Sigmoid colon (tissue), 4 donors: ENCODE data around the gene P3R3URF.

Experiments
- EP300 ChIP-seq, 4 donors: sonication (generic); formaldehyde crosslinking; IDR thresholded peaks; one replicate each; pipeline ENCODE4 v1.6.1; 2017; ENCODE audit warnings: antibody characterized with exemption in 4 of 4
- POLR2A ChIP-seq, 2 donors: fragments of 450-650 bp; IDR thresholded peaks; one replicate each; pipeline ENCODE4 v1.6.1; 2016; ENCODE audit warnings: antibody characterized with exemption in 2 of 2, mild to moderate bottlenecking in 2 of 2, moderate library complexity in 2 of 2
- POLR2AphosphoS5 ChIP-seq, 4 donors: sonication (generic); formaldehyde crosslinking; IDR thresholded peaks; one replicate each; pipeline ENCODE4 v1.6.1; 2017; ENCODE audit warnings: antibody characterized with exemption in 4 of 4
- TF ChIP-seq, protein P1 (sequence below), 4 experiments: fragments of 450-650 bp in 3 of 4; fragments of 200-600 bp in 1 of 4; IDR thresholded peaks; one replicate each; pipeline ENCODE4 v1.5.1; 2016 to 2019; ENCODE audit warnings: antibody characterized with exemption in 4 of 4, mild to moderate bottlenecking in 3 of 4, moderate library complexity in 2 of 4

- TF ChIP-seq, protein P1, sequence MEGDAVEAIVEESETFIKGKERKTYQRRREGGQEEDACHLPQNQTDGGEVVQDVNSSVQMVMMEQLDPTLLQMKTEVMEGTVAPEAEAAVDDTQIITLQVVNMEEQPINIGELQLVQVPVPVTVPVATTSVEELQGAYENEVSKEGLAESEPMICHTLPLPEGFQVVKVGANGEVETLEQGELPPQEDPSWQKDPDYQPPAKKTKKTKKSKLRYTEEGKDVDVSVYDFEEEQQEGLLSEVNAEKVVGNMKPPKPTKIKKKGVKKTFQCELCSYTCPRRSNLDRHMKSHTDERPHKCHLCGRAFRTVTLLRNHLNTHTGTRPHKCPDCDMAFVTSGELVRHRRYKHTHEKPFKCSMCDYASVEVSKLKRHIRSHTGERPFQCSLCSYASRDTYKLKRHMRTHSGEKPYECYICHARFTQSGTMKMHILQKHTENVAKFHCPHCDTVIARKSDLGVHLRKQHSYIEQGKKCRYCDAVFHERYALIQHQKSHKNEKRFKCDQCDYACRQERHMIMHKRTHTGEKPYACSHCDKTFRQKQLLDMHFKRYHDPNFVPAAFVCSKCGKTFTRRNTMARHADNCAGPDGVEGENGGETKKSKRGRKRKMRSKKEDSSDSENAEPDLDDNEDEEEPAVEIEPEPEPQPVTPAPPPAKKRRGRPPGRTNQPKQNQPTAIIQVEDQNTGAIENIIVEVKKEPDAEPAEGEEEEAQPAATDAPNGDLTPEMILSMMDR (IDR thresholded peaks at IDR 0.05) = no peak
- TF ChIP-seq POLR2AphosphoS5 (IDR thresholded peaks at IDR 0.05) = no peak
- no peak for TF ChIP-seq POLR2A (IDR thresholded peaks at IDR 0.05)
- TF ChIP-seq EP300 (IDR thresholded peaks at IDR 0.05) = no peak
Measured at GRCh38 chr1:46203738-46204405, 27.6 kb upstream of the P3R3URF start.
